K562 (cell line): ENCODE measurements around the gene FBXW11. TPM values are rescaled to one million over a fixed set of nuclear protein-coding genes. Genes with fewer than 3 reads are reported as not detected.

Source experiments
- REST ChIP-seq, 2 experiments: fragments of 450-650 bp; formaldehyde crosslinking in 1 of 2; IDR thresholded peaks; 2 replicates each; pipeline versions ENCODE4 v1.4.0 to v1.6.1; 2014 to 2020; ENCODE audit warnings: mild to moderate bottlenecking in 2 of 2, borderline replicate concordance in 1 of 2, low read depth in 1 of 2
- polyA plus RNA-seq, 8 experiments: library from polyadenylated mRNA; depleted of rRNA in 4 of 8; stranded (reverse) in 5 of 8; unstranded in 3 of 8; fragments of >200 nt; fragmentation: Nextera tagmentation in 2 of 8; fragmentation: Illumina TruSeq in 1 of 8; extraction: Ambion mirVana in 2 of 8; extraction: Trizol in 1 of 8; gene quantifications; 2 replicates each; pipeline versions ENCODE4 v1.2.1 to v1.2.3, GENCODE V29; 2011 to 2014; ENCODE audit warnings: inconsistent platforms in 1 of 8, missing spikeins in 1 of 8
- total RNA-seq, 7 experiments: library from RNA; depleted of rRNA in 6 of 7; stranded (reverse); fragments of >200 nt in 6 of 7; fragmentation: Illumina TruSeq in 2 of 7; extraction: Trizol in 2 of 7; gene quantifications; 2 replicates each; pipeline versions ENCODE4 v1.2.1 to v1.2.3, GENCODE V29; 2011 to 2021; ENCODE audit warnings: low replicate concordance in 1 of 7

The FBXW11 gene
- total and polyA plus RNA-seq, 9 of the 15 experiments (the other 6 are each of a cell fraction or from before 2014, with no cell fraction given), result 3.0 to 28.6 (median 23.6) TPM

- TF ChIP-seq REST (IDR thresholded peaks at IDR 0.05; ENCODE audit: borderline replicate concordance) (peak; percentile 14; the same call in 1 of the 2 replicates), REST (CRISPR knock-in tag; IDR thresholded peaks at IDR 0.05; ENCODE audit: low read depth) (no peak)
- TF ChIP-seq, all 486 proteins: peak for 3
Measured at GRCh38 chr5:171850324-171850947, 156.0 kb downstream of the FBXW11 start (continued).
